HT-29 (cell line): ENCODE results near the gene OR8B3. TPM values are rescaled to one million over a fixed set of nuclear protein-coding genes. Genes with fewer than 3 reads are reported as not detected.

Experiments used
- DNase-seq: peaks from one replicate; pipeline ENCODE4 v3.0.0-alpha.2; 2015; ENCODE audit warnings: low spot score
- total RNA-seq: library from RNA; depleted of rRNA; stranded (reverse); fragments of >200 nt; shearing (Covaris generic); gene quantifications from 2 replicates; pipeline ENCODE4 v1.2.3, GENCODE V29; 2014; rRNA removed

Gene OR8B3
- total RNA-seq, 1 experiment from 2014 or later, result not detected

DNA sequence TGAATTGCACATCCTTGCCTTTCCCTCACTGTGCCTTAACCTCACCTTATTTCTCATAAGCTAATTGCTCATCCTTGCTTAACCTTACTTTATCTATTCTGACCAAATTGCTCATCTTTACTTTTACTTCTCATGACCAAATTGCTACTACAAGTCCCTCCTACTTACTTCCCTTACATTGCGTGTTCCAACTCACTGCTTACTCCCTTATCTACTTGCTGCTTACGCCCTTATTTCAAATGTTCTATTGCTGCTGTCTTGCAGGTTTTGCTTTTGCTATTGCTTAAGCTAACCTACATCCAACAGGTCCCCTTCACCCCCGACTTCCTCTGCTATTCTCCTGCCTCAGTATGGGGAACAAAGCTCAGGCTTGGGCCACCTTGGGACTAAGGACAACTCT, 22.5 kb downstream of the OR8B3 start:
- DNase-seq, result no peak

DNA sequence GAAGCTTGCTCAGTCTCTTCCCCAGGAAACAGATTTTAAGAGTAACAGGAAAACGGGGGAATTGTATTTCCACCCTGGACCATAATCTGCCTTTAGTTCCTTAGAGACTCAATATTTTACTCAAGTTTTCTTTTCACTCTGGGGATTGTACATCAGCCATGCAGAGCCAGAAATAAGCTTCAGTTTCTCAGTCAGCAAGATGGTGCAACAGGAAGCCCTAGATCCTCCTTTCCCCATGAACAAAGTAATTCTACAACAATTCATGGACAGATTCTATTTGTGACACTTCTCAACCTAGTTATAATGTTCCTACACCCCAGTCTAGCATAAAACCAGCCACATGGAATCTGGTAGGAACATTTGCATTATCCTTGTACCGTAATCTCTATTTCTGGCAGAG, 39.3 kb downstream of the OR8B3 start:
- no peak for DNase-seq

DNA sequence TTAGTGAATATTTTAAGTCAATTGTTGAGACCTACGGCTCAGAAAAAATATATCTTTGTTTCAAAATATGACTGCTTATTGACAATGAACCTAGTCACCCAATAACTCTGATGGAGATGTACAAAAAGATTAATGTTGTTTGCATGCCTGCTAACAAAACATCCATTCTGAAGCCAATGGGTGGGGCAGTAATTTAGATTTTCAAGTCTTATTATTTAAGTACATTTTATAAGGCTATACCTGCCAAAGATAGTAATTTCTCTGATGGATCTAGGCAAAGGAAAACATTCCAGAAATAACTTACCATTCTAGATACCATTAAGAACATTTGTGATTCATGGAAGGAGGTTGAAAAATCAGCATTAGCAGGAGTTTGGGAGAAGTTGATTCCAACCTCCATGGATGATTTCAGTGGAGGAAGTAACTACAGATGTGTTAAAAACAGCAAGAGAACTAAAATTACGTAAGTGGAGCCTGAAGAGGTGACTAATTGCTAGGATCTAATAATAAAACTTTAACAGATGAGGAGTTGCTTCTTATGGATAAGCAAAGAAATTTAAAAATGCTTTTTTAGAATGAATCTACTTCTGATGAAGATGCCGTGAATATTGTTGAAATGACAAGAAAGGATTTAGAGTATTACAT, 52.4 kb downstream of the OR8B3 start:
- no peak for DNase-seq

Other genes starting within 250 kb of the OR8B3 start
- gene OR10D3, start 215.7 kb downstream of the OR8B3 start, total RNA-seq, result not detected in 2 replicates
- not detected in 2 replicates for gene OR8G1, start 157.9 kb downstream of the OR8B3 start, total RNA-seq
- gene OR8G5, start 142.6 kb downstream of the OR8B3 start, total RNA-seq, result not detected in 2 replicates
- gene OR8D1, start 85.1 kb downstream of the OR8B3 start, total RNA-seq, result not detected in 2 replicates
- gene OR8D2, start 78.8 kb downstream of the OR8B3 start, total RNA-seq, result not detected in 2 replicates
- gene OR8B2, start 14.5 kb downstream of the OR8B3 start, total RNA-seq, result not detected in 2 replicates
- gene OR8B4, start 25.8 kb upstream of the OR8B3 start, total RNA-seq, result not detected in 2 replicates
- gene OR8B8, start 46.7 kb upstream of the OR8B3 start, total RNA-seq, result not detected in 2 replicates
- not detected in 2 replicates for gene OR8B12, start 144.6 kb upstream of the OR8B3 start, total RNA-seq
- gene OR8A1, start 171.0 kb upstream of the OR8B3 start, total RNA-seq, result not detected in 2 replicates
- gene PANX3, start 212.4 kb upstream of the OR8B3 start, total RNA-seq, result not detected in 2 replicates
- gene TBRG1, start 223.8 kb upstream of the OR8B3 start, total RNA-seq, result 45.8 and 63.0 TPM in 2 replicates